Thoracic aorta (tissue), 2 donors: Measurements from ENCODE around the gene SMARCD1. TPM values are rescaled to one million over a fixed set of nuclear protein-coding genes. Genes with fewer than 3 reads are reported as not detected.

ENCODE experiments used
- ATAC-seq: fragments of 150-250 bp; one replicate; pipeline ENCODE4 v1.8.0; 2017; ENCODE audit warnings: low read depth; ENCODE audit not compliant: insufficient number of reproducible peaks, low FRiP score
- DNase-seq: peaks from one replicate; pipeline ENCODE4 v3.0.0-alpha.2; 2020; ENCODE audit warnings: low spot score
- H3K27ac ChIP-seq, 2 donors: fragments of 200-600 bp; sonication (generic); 1 replicate in 1 of 2; 2 replicates in 1 of 2; pipeline ENCODE4 v1.5.1; 2016; ENCODE audit warnings: mild to moderate bottlenecking in 2 of 2, moderate library complexity in 2 of 2
- H3K27me3 ChIP-seq: fragments of 200-600 bp; sonication (generic); replicated peaks from 2 replicates; pipeline ENCODE4 v1.6.0; 2016; ENCODE audit warnings: mild to moderate bottlenecking; ENCODE audit not compliant: insufficient read depth
- H3K36me3 ChIP-seq: fragments of 200-600 bp; sonication (generic); one replicate; pipeline ENCODE4 v1.5.1; 2016
- H3K4me1 ChIP-seq, 2 donors: fragments of 200-600 bp; sonication (generic); 1 replicate in 1 of 2; 2 replicates in 1 of 2; pipeline versions ENCODE4 v1.5.1 to v1.6.0; 2016; ENCODE audit warnings: low read depth in 2 of 2, mild to moderate bottlenecking in 1 of 2; ENCODE audit not compliant: control insufficient read depth in 1 of 2
- H3K4me3 ChIP-seq: fragments of 200-600 bp; sonication (generic); 2 replicates; pipeline ENCODE4 v1.5.1; 2016; ENCODE audit warnings: mild to moderate bottlenecking
- H3K9me3 ChIP-seq: fragments of 200-600 bp; sonication (generic); 2 replicates; pipeline ENCODE4 v1.5.1; 2016
- CTCF ChIP-seq: fragments of 200-600 bp; sonication (generic); IDR thresholded peaks from one replicate; pipeline ENCODE4 v1.5.1; 2019; ENCODE audit warnings: antibody characterized with exemption
- total RNA-seq, 2 donors: library from RNA; depleted of rRNA; stranded (reverse); fragments of >200 nt; gene quantifications; one replicate each; pipeline versions ENCODE4 v1.1.0 to v1.2.3, GENCODE V29; 2016

Gene SMARCD1
- total RNA-seq, 2 donors from 2014 or later: 53.6 to 60.0 TPM

GRCh38 chr12:50101663-50102062, 16.5 kb downstream of the SMARCD1 start:
- Histone ChIP-seq H3K4me1 (peaks cover 8 to 16% of the 10 kb centered on the region in 2 donors), H3K27ac (no peak overlapping the region), H3K36me3 (peaks cover 30% of the 10 kb centered on the region), H3K4me3 (no peak overlapping the region), H3K9me3 (no peaks in the 10 kb centered on the region), H3K27me3 (no peaks in the 10 kb centered on the region)
- DNase-seq (no peak), ATAC-seq (no peak)
- peak; percentile 39 for TF ChIP-seq CTCF

- Histone ChIP-seq H3K4me3 (no peak overlapping the region), H3K27me3 (no peaks in the 10 kb centered on the region), H3K4me1 (peaks cover 8 to 16% of the 10 kb centered on the region in 2 donors), H3K27ac (no peak overlapping the region), H3K9me3 (no peaks in the 10 kb centered on the region), H3K36me3 (peaks cover 25% of the 10 kb centered on the region)
- TF ChIP-seq CTCF: no peak
- ATAC-seq: no peak
- no peak for DNase-seq
Observed at GRCh38 chr12:50102131-50102531, 17.0 kb downstream of the SMARCD1 start.

- H3K36me3 ChIP-seq: peaks cover 19% of the 10 kb centered on the region
- no peaks in the 10 kb centered on the region for H3K9me3 ChIP-seq
- ATAC-seq (no peak), DNase-seq (no peak)
- peaks cover 8 to 16% of the 10 kb centered on the region in 2 donors for H3K4me1 ChIP-seq
- no peaks in the 10 kb centered on the region for H3K27me3 ChIP-seq
- no peak overlapping the region for H3K27ac ChIP-seq
- no peak for TF ChIP-seq CTCF
- H3K4me3 ChIP-seq: no peak overlapping the region
Observed at GRCh38 chr12:50102646-50103309, 17.6 kb downstream of the SMARCD1 start.

- peaks cover 8 to 16% of the 10 kb centered on the region in 2 donors for H3K4me1 ChIP-seq
- ATAC-seq (no peak), DNase-seq (no peak)
- H3K36me3 ChIP-seq: peaks cover 13% of the 10 kb centered on the region
- H3K4me3 ChIP-seq: no peak overlapping the region
- H3K27me3 ChIP-seq: no peaks in the 10 kb centered on the region
- TF ChIP-seq CTCF: no peak
- no peak overlapping the region for H3K27ac ChIP-seq
- no peaks in the 10 kb centered on the region for H3K9me3 ChIP-seq
Observed at GRCh38 chr12:50103351-50103750, 18.2 kb downstream of the SMARCD1 start.

- Histone ChIP-seq H3K4me1 (peaks cover 8 to 16% of the 10 kb centered on the region in 2 donors), H3K27me3 (no peaks in the 10 kb centered on the region), H3K36me3 (peaks cover 8% of the 10 kb centered on the region), H3K27ac (no peak within 1 kb of the TSS), H3K4me3 (no peak within 1 kb of the TSS), H3K9me3 (no peaks in the 10 kb centered on the region)
- ATAC-seq (no peak), DNase-seq (no peak)
- TF ChIP-seq CTCF: peak; percentile 12
Observed at GRCh38 chr12:50103767-50104321, 18.7 kb downstream of the SMARCD1 start, which contains the start of gene GPD1. Gene GPD1 (plus strand): TSS chr12:50104008. CDS start chr12:50104051, 43 bp downstream.
